Kidney (tissue), 14 donors: ENCODE data around the gene MANBA. TPM values are rescaled to one million over a fixed set of nuclear protein-coding genes. Genes with fewer than 3 reads are reported as not detected.
"Not testable (repeated sequence)": the region's sequence is repeated elsewhere in the genome, so short reads cannot be mapped to it uniquely, and the experiment has no call there.

Source experiments
- DNase-seq, 5 donors: peaks; one replicate each; pipeline ENCODE4 v3.0.0-alpha.2; 2013 to 2020
- FAIRE-seq: peaks from 2 replicates; lab custom pipeline; 2012; peaks lifted over from hg19 to GRCh38; lab: Jason Lieb, UNC
- H3K27ac ChIP-seq, 2 donors: one replicate each; pipeline ENCODE4 v1.7.0; 2013; ENCODE audit warnings: low read depth in 2 of 2, low read length in 2 of 2, inconsistent platforms in 1 of 2
- H3K27me3 ChIP-seq: one replicate; pipeline ENCODE4 v1.7.1; 2013; ENCODE audit warnings: low read length, inconsistent platforms; ENCODE audit not compliant: control insufficient read depth, insufficient read depth
- H3K36me3 ChIP-seq, 3 donors: one replicate each; pipeline versions ENCODE4 v1.7.0 to v1.7.1; 2013; ENCODE audit warnings: low read length in 3 of 3, control low read depth in 1 of 3, inconsistent platforms in 1 of 3; ENCODE audit not compliant: insufficient read depth in 3 of 3, control insufficient read depth in 2 of 3
- H3K4me1 ChIP-seq, 3 donors: one replicate each; pipeline versions ENCODE4 v1.7.0 to v1.7.1; 2013; ENCODE audit warnings: low read length in 3 of 3, inconsistent platforms in 1 of 3, low read depth in 1 of 3; ENCODE audit not compliant: control insufficient read depth in 2 of 3, insufficient read depth in 2 of 3
- H3K4me3 ChIP-seq, 3 donors: one replicate each; pipeline versions ENCODE4 v1.7.0 to v1.8.1; 2013; ENCODE audit warnings: low read length in 3 of 3, control low read depth in 1 of 3, inconsistent platforms in 1 of 3
- H3K9ac ChIP-seq, 3 donors: one replicate each; pipeline versions ENCODE4 v1.7.0 to v1.7.1; 2013; ENCODE audit warnings: low read length in 3 of 3, control low read depth in 1 of 3, inconsistent platforms in 1 of 3
- H3K9me3 ChIP-seq, 3 donors: one replicate each; pipeline versions ENCODE4 v1.7.0 to v1.7.1; 2013; ENCODE audit warnings: low read length in 3 of 3, control low read depth in 1 of 3, inconsistent platforms in 1 of 3; ENCODE audit not compliant: control insufficient read depth in 2 of 3, insufficient read depth in 1 of 3
- CTCF ChIP-seq: IDR thresholded peaks from 3 replicates; pipeline ENCODE4 v1.5.1; 2012; ENCODE audit warnings: mild to moderate bottlenecking, moderate library complexity, borderline replicate concordance; ENCODE audit not compliant: insufficient read depth; ENCODE audit errors: extremely low read depth
- intact Hi-C: fragments of 100-400 bp; cut with DNase I; formaldehyde crosslinking; loops from one replicate; pipeline ENCODE4 v1.11.1; 2022
- polyA plus RNA-seq: library from polyadenylated mRNA; stranded (reverse); fragments of 350-450 nt; fragmentation: Illumina TruSeq; extraction: RNeasy Lipid Tissue Mini Kit (QIAGEN cat#74804); gene quantifications from one replicate; pipeline ENCODE4 v1.2.3, GENCODE V29; 2014; ENCODE audit warnings: low read depth, low replicate concordance; ENCODE audit not compliant: insufficient read depth
- total RNA-seq: library from RNA; stranded (reverse); fragmentation: NEBNext Ultra II Directional; extraction: Animal tissue kit (Norgen Biotek cat#: 25700); gene quantifications from one replicate; pipeline ENCODE4 v1.2.1, GENCODE V29; 2021
- donor health status: control.
- donor health status: control.
- donor health status: control.
- donor health status: control.
- donor health status: control.
- donor health status: DM: yes; HTN: yes; CAD: no.
- donor health status: Normal renal cell carcinoma (clear cell type).

MANBA gene
- total and polyA plus RNA-seq, 2 donors from 2014 or later, result 19.0 to 28.0 TPM

DNA sequence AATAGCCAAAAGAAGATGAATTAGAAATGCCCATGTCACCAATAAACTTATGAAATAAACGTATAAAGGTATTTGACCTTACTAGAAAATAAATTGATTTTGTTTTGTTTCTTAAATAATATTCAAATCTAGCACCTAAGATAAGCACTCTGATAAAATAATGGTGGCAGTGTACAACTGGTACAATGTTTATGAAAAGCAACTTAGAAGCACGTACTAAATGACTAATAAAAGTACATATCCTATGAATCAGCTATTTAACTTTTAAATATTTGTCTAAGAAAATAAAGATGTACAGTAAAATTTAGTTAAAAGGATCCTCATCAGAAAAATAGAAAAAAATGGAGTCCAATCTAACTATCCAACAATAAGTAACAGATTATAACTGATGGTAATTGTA, 6.7 kb downstream of the MANBA start:
- no peaks in the 10 kb centered on the region for H3K36me3 ChIP-seq
- H3K4me1 ChIP-seq, result peaks cover 0 to 6% (median 0%) of the 10 kb centered on the region in 3 donors
- no peak overlapping the region for H3K9ac ChIP-seq
- no peak for DNase-seq
- H3K9me3 ChIP-seq, result no peaks in the 10 kb centered on the region
- no peak overlapping the region for H3K27ac ChIP-seq
- H3K4me3 ChIP-seq, result no peak overlapping the region
- H3K27me3 ChIP-seq, result no peaks in the 10 kb centered on the region
- peak; percentile 84 for FAIRE-seq
- intact Hi-C loops, result no loop called here
- no peak for TF ChIP-seq CTCF

GRCh38 chr4:102751941-102752340, 8.8 kb downstream of the MANBA start:
- H3K9me3 ChIP-seq, result no peaks in the 10 kb centered on the region
- H3K9ac ChIP-seq, result no peak overlapping the region
- H3K4me3 ChIP-seq, result no peak overlapping the region
- no peaks in the 10 kb centered on the region for H3K27me3 ChIP-seq
- no peaks in the 10 kb centered on the region for H3K36me3 ChIP-seq
- intact Hi-C loops, result no loop called here
- no peak for DNase-seq
- no peak overlapping the region for H3K27ac ChIP-seq
- no peak for TF ChIP-seq CTCF
- FAIRE-seq, result no peak
- H3K4me1 ChIP-seq, result no peaks in the 10 kb centered on the region

DNA sequence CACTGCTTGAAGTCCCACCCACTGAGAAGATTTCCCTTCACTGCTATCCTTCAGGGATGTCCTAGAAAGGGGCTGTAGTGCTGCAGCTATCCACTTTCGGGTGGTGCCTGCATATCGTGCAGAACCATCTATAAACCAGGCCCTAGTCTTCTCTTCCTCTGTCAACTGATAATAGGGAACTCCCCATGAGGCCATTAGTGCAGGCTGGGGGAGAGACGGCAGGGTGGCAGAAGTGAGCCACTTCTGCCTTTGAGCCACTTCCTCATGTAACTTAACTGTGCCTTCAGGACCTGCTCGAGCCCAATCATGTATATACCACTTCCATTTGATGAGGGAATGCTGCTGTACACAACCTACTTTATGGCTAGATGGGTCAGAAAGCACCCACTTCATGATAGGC, 17.4 kb downstream of the MANBA start:
- H3K4me1 ChIP-seq, H3K27me3 ChIP-seq, intact Hi-C loops, FAIRE-seq, DNase-seq, H3K9ac ChIP-seq, H3K36me3 ChIP-seq, H3K27ac ChIP-seq, H3K9me3 ChIP-seq, H3K4me3 ChIP-seq: not testable (repeated sequence)

DNA sequence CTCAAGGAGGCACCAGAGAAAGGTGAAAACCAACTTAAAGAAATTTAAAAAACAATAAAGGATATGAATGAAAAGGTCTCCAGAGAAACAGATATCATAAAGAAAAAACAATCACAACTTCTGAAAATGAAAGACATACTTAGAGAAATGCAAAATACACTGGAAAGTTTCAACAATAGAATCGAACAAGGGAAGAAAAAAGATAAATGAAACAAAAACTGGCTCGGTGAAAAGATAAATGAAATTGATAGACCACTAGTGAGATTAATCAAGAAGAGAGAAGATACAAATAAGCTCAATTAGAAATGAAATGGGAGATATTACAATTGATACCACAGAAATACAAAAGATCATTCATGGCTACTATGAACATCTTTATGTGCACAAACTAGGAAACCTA, 22.0 kb downstream of the MANBA start:
- H3K27me3 ChIP-seq, H3K36me3 ChIP-seq, H3K9me3 ChIP-seq, intact Hi-C loops, FAIRE-seq, H3K27ac ChIP-seq, H3K9ac ChIP-seq, H3K4me1 ChIP-seq, DNase-seq, H3K4me3 ChIP-seq: not testable (repeated sequence)
